ENCODE data around the gene ATP8A2.

Gene ATP8A2

GRCh38 chr13:25630329-25630900 is 258.6 kb downstream of the ATP8A2 start:
- H3K4me3 ChIP-seq (ENCODE audit: low read length), result no peak overlapping the region
- TF ChIP-seq ZNF274 (IDR thresholded peaks at IDR 0.05; ENCODE audit: low read depth, low read length), result no peak

GRCh38 chr13:25632166-25632888 is 260.6 kb downstream of the ATP8A2 start:
- TF ChIP-seq ZNF274 (IDR thresholded peaks at IDR 0.05; ENCODE audit: low read depth, low read length), result no peak
- no peak overlapping the region for H3K4me3 ChIP-seq (ENCODE audit: low read length)

- no peak overlapping the region for H3K4me3 ChIP-seq (ENCODE audit: low read length)
- TF ChIP-seq ZNF274 (IDR thresholded peaks at IDR 0.05; ENCODE audit: low read depth, low read length), result no peak
Observed at GRCh38 chr13:25633093-25633492, 261.3 kb downstream of the ATP8A2 start.

GRCh38 chr13:25645681-25646080 is 273.9 kb downstream of the ATP8A2 start:
- no peak for TF ChIP-seq ZNF274 (IDR thresholded peaks at IDR 0.05; ENCODE audit: low read depth, low read length)
- H3K4me3 ChIP-seq (ENCODE audit: low read length), result no peak overlapping the region

- no peak overlapping the region for H3K4me3 ChIP-seq (ENCODE audit: low read length)
- TF ChIP-seq ZNF274 (IDR thresholded peaks at IDR 0.05; ENCODE audit: low read depth, low read length), result no peak
Observed at GRCh38 chr13:25649001-25649633, 277.3 kb downstream of the ATP8A2 start.

- H3K4me3 ChIP-seq (ENCODE audit: low read length), result no peak overlapping the region
- TF ChIP-seq ZNF274 (IDR thresholded peaks at IDR 0.05; ENCODE audit: low read depth, low read length), result no peak
Observed at GRCh38 chr13:25652764-25653163, 281.0 kb downstream of the ATP8A2 start.

- H3K4me3 ChIP-seq (ENCODE audit: low read length), result no peak overlapping the region
- TF ChIP-seq ZNF274 (IDR thresholded peaks at IDR 0.05; ENCODE audit: low read depth, low read length), result no peak
Observed at GRCh38 chr13:25654322-25654721, 282.5 kb downstream of the ATP8A2 start.

GRCh38 chr13:25657157-25657556 is 285.4 kb downstream of the ATP8A2 start:
- TF ChIP-seq ZNF274 (IDR thresholded peaks at IDR 0.05; ENCODE audit: low read depth, low read length), result no peak
- H3K4me3 ChIP-seq (ENCODE audit: low read length), result no peak overlapping the region

GRCh38 chr13:25659091-25659795 is 287.5 kb downstream of the ATP8A2 start:
- H3K4me3 ChIP-seq (ENCODE audit: low read length), result no peak overlapping the region
- no peak for TF ChIP-seq ZNF274 (IDR thresholded peaks at IDR 0.05; ENCODE audit: low read depth, low read length)

- H3K4me3 ChIP-seq (ENCODE audit: low read length), result no peak overlapping the region
- TF ChIP-seq ZNF274 (IDR thresholded peaks at IDR 0.05; ENCODE audit: low read depth, low read length), result no peak
Observed at GRCh38 chr13:25660996-25661395, 289.2 kb downstream of the ATP8A2 start.

- no peak overlapping the region for H3K4me3 ChIP-seq (ENCODE audit: low read length)
- TF ChIP-seq ZNF274 (IDR thresholded peaks at IDR 0.05; ENCODE audit: low read depth, low read length), result no peak
Observed at GRCh38 chr13:25662516-25662915, 290.7 kb downstream of the ATP8A2 start.

- no peak for TF ChIP-seq ZNF274 (IDR thresholded peaks at IDR 0.05; ENCODE audit: low read depth, low read length)
Observed at GRCh38 chr13:25668345-25668744, 296.6 kb downstream of the ATP8A2 start.

GRCh38 chr13:25673711-25674110 is 301.9 kb downstream of the ATP8A2 start:
- no peak for TF ChIP-seq ZNF274 (IDR thresholded peaks at IDR 0.05; ENCODE audit: low read depth, low read length)
- no peak overlapping the region for H3K4me3 ChIP-seq (ENCODE audit: low read length)

More at GRCh38 chr13:25668345-25668744, 296.6 kb downstream of the ATP8A2 start:
- no peak overlapping the region for H3K4me3 ChIP-seq (ENCODE audit: low read length)

- no peak overlapping the region for H3K4me3 ChIP-seq (ENCODE audit: low read length)
- TF ChIP-seq ZNF274 (IDR thresholded peaks at IDR 0.05; ENCODE audit: low read depth, low read length), result no peak
Observed at GRCh38 chr13:25674371-25674770, 302.6 kb downstream of the ATP8A2 start.

Data from GM08714 (cell line).